KBM-7 (cell line): ENCODE data around the gene CCBE1.
A peak's percentile ranks its signal among the peaks of the same experiment; 100 is the strongest.

Source experiments
- DNase-seq: peaks from one replicate; pipeline ENCODE4 v3.0.0-alpha.2; 2015
- in situ Hi-C: fragments of 300-500 bp; cut with MboI; formaldehyde crosslinking; loops from 2 replicates; pipeline ENCODE4 v1.14.3; 2020; ENCODE audit warnings: low sequenced_read_pairs, low pct_unique_long_range_greater_than_20kb, mixed read lengths

The CCBE1 gene

GRCh38 chr18:59454909-59455727 lies 242.1 kb downstream of the CCBE1 start:
- in situ Hi-C loops: no loop called here
- no peak for DNase-seq

GRCh38 chr18:59453468-59453961 lies 243.7 kb downstream of the CCBE1 start:
- DNase-seq: no peak
- in situ Hi-C loops: no loop called here

GRCh38 chr18:59451963-59452362 lies 245.3 kb downstream of the CCBE1 start:
- no peak for DNase-seq
- in situ Hi-C loops: no loop called here

- in situ Hi-C loops: no loop called here
- no peak for DNase-seq
These were observed 246.2 kb downstream of the CCBE1 start for GRCh38 chr18:59451073-59451472.

GRCh38 chr18:59448546-59448945 lies 248.7 kb downstream of the CCBE1 start:
- no peak for DNase-seq
- in situ Hi-C loops: no loop called here

GRCh38 chr18:59446012-59446411 lies 251.2 kb downstream of the CCBE1 start:
- DNase-seq: no peak
- in situ Hi-C loops: no loop called here

GRCh38 chr18:59437851-59438569 lies 259.2 kb downstream of the CCBE1 start:
- in situ Hi-C loops: no loop called here
- no peak for DNase-seq

- DNase-seq: no peak
These were observed 264.2 kb downstream of the CCBE1 start for GRCh38 chr18:59432803-59433597.

GRCh38 chr18:59431131-59431530 lies 266.1 kb downstream of the CCBE1 start:
- DNase-seq: no peak
- in situ Hi-C loops: no loop called here

More at GRCh38 chr18:59432803-59433597, 264.2 kb downstream of the CCBE1 start:
- in situ Hi-C loops: no loop called here

GRCh38 chr18:59429608-59430007 lies 267.6 kb downstream of the CCBE1 start:
- in situ Hi-C loops: no loop called here
- DNase-seq: no peak

GRCh38 chr18:59428018-59428417 lies 269.2 kb downstream of the CCBE1 start:
- in situ Hi-C loops: no loop called here
- DNase-seq: no peak

- no peak for DNase-seq
These were observed 270.4 kb downstream of the CCBE1 start for GRCh38 chr18:59426855-59427254.

GRCh38 chr18:59423259-59423658 lies 274.0 kb downstream of the CCBE1 start:
- in situ Hi-C loops: loop anchor here (25.0 kb wide), 1 partner anchor 111 kb away; the partner anchor contains the start of gene CPLX4
- DNase-seq: no peak

More at GRCh38 chr18:59426855-59427254, 270.4 kb downstream of the CCBE1 start:
- in situ Hi-C loops: no loop called here

- in situ Hi-C loops: loop anchor here (25.0 kb wide), 1 partner anchor 108 kb away; the partner anchor contains the start of gene CPLX4
- DNase-seq: no peak
These were observed 277.0 kb downstream of the CCBE1 start for GRCh38 chr18:59420244-59420643.

- DNase-seq: no peak
- in situ Hi-C loops: loop anchor here (25.0 kb wide), 1 partner anchor 107 kb away; the partner anchor contains the start of gene CPLX4
These were observed 277.8 kb downstream of the CCBE1 start for GRCh38 chr18:59419386-59419785.

GRCh38 chr18:59416818-59417217 lies 280.4 kb downstream of the CCBE1 start:
- no peak for DNase-seq
- in situ Hi-C loops: loop anchor here (25.0 kb wide), 1 partner anchor 105 kb away; the partner anchor contains the start of gene CPLX4

- in situ Hi-C loops: loop anchor here (25.0 kb wide), 1 partner anchor 102 kb away; the partner anchor contains the start of gene CPLX4
- no peak for DNase-seq
These were observed 283.0 kb downstream of the CCBE1 start for GRCh38 chr18:59414111-59414653.

GRCh38 chr18:59402432-59403090 lies 294.7 kb downstream of the CCBE1 start:
- DNase-seq: peak; percentile 87
- in situ Hi-C loops: loop anchor here (25.0 kb wide), 1 partner anchor 90 kb away; the partner anchor contains the start of gene CPLX4
